OCI-LY7 (cell line): Measurements from ENCODE around the gene TSPAN7. TPM values are rescaled to one million over a fixed set of nuclear protein-coding genes. Genes with fewer than 3 reads are reported as not detected.

Source experiments
- BruUV-seq: library from RNA; stranded (reverse); fragments of 400-500 nt; replicated peaks from 2 replicates; lab custom pipeline; 2021; lab: Mats Ljungman, UMichigan
- CTCF ChIA-PET: fragments of 300-600 bp; sonication (Branson Sonifier 250); formaldehyde crosslinking; loops from one replicate; lab custom pipeline; 2022; ENCODE audit warnings: antibody characterized with exemption; ENCODE audit not compliant: unreplicated experiment; lab: Charles Lee
- POLR2A ChIA-PET: fragments of 300-600 bp; sonication (Branson Sonifier 250); formaldehyde crosslinking; loops from one replicate; lab custom pipeline; 2022; ENCODE audit warnings: antibody characterized with exemption; lab: Charles Lee
- DNase-seq: peaks from one replicate; pipeline ENCODE4 v3.0.0-alpha.2; 2015; ENCODE audit warnings: low spot score
- H2AFZ ChIP-seq: fragments of 200-600 bp; sonication (generic), shearing (Covaris generic); 2 replicates; pipeline ENCODE4 v1.6.1; 2014; ENCODE audit warnings: mild to moderate bottlenecking, antibody characterized with exemption, low read length, moderate library complexity
- H3K27ac ChIP-seq: fragments of 200-600 bp; sonication (generic); 2 replicates; pipeline ENCODE4 v1.5.1; 2014; ENCODE audit warnings: mixed run types, low read depth, mild to moderate bottlenecking, moderate library complexity, low read length, inconsistent platforms; ENCODE audit not compliant: poor library complexity, severe bottlenecking
- H3K36me3 ChIP-seq: fragments of 200-600 bp; sonication (generic); 2 replicates; pipeline ENCODE4 v1.6.1; 2014; ENCODE audit warnings: mild to moderate bottlenecking, antibody characterized with exemption, low read length, moderate library complexity, mixed read lengths; ENCODE audit not compliant: insufficient read depth
- H3K4me1 ChIP-seq: fragments of 200-600 bp; sonication (generic); 2 replicates; pipeline ENCODE4 v1.5.1; 2014; ENCODE audit warnings: mild to moderate bottlenecking, low read length; ENCODE audit not compliant: insufficient read depth, poor library complexity, severe bottlenecking
- H3K4me2 ChIP-seq: fragments of 200-600 bp; sonication (generic); 2 replicates; pipeline ENCODE4 v1.6.1; 2014; ENCODE audit warnings: mild to moderate bottlenecking, low read length
- H3K4me3 ChIP-seq: fragments of 200-600 bp; sonication (generic); 2 replicates; pipeline ENCODE4 v1.5.1; 2014; ENCODE audit warnings: mild to moderate bottlenecking, low read depth, low read length; ENCODE audit not compliant: poor library complexity, severe bottlenecking
- H3K79me2 ChIP-seq: fragments of 200-600 bp; sonication (generic); 2 replicates; pipeline ENCODE4 v1.6.1; 2016; ENCODE audit warnings: low read depth, mild to moderate bottlenecking, low read length, moderate library complexity, mixed read lengths; ENCODE audit not compliant: insufficient read depth
- H3K9me2 ChIP-seq: fragments of 200-600 bp; sonication (generic); 2 replicates; pipeline ENCODE4 v1.6.1; 2016; ENCODE audit warnings: mild to moderate bottlenecking, low read length, mixed read lengths; ENCODE audit not compliant: insufficient read depth
- H3K9me3 ChIP-seq: fragments of 200-600 bp; sonication (generic); 2 replicates; pipeline ENCODE4 v1.6.1; 2014; ENCODE audit warnings: mild to moderate bottlenecking, mixed run types, low read length, mixed read lengths
- H4K20me1 ChIP-seq: fragments of 200-600 bp; sonication (generic); 2 replicates; pipeline ENCODE4 v1.6.1; 2014; ENCODE audit warnings: mild to moderate bottlenecking, antibody characterized with exemption, low read length, moderate library complexity, mixed read lengths; ENCODE audit not compliant: insufficient read depth
- EZH2phosphoT487 ChIP-seq: fragments of 200-600 bp; sonication (generic); IDR thresholded peaks from 2 replicates; pipeline ENCODE4 v1.6.1; 2018; ENCODE audit warnings: low read depth, borderline replicate concordance, mild to moderate bottlenecking, mixed run types, antibody characterized with exemption, low read length, moderate library complexity, mixed read lengths
- intact Hi-C: fragments of 100-400 bp; cut with micrococcal nuclease; formaldehyde crosslinking; loops from one replicate; pipeline ENCODE4 v1.10.0; 2022; ENCODE audit not compliant: unreplicated experiment
- total RNA-seq, 2 experiments: library from RNA; depleted of rRNA in 1 of 2; stranded (reverse); fragments of >200 nt in 1 of 2; shearing (Covaris generic) in 1 of 2; gene quantifications; 2 replicates each; pipeline ENCODE4 v1.2.3, GENCODE V29; 2014 to 2022
- TF ChIP-seq, protein P1 (sequence below): fragments of 200-600 bp; sonication (generic); conservative IDR thresholded peaks from 2 replicates; pipeline ENCODE4 v1.5.1; 2014; ENCODE audit warnings: mild to moderate bottlenecking, antibody characterized with exemption, low read length, moderate library complexity, mixed read lengths

The TSPAN7 gene
- total RNA-seq, 2 experiments from 2014 or later: not detected

DNA sequence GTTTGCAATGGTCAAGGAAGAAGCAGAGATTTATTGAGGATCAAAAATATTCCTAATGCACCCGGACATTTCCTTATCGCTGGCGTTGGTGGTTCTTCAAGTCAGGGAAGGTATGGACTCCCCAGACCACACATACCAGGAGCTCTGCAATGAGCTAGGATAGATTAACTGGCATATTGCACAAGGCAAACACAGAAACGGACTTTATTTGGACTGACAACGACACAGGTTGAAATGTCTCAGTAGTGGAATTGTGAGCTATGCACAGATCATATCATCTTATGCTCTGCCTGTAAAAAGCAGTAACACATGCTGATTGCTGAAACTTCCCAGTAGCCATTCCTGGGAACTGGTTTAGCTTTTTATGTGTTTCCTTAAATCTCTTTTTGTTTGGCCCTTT, 1.7 kb downstream of the TSPAN7 start:
- ChIA-PET POLR2A (no interaction called here), CTCF (no interaction called here)
- no peak for TF ChIP-seq EZH2phosphoT487
- TF ChIP-seq, protein P1, sequence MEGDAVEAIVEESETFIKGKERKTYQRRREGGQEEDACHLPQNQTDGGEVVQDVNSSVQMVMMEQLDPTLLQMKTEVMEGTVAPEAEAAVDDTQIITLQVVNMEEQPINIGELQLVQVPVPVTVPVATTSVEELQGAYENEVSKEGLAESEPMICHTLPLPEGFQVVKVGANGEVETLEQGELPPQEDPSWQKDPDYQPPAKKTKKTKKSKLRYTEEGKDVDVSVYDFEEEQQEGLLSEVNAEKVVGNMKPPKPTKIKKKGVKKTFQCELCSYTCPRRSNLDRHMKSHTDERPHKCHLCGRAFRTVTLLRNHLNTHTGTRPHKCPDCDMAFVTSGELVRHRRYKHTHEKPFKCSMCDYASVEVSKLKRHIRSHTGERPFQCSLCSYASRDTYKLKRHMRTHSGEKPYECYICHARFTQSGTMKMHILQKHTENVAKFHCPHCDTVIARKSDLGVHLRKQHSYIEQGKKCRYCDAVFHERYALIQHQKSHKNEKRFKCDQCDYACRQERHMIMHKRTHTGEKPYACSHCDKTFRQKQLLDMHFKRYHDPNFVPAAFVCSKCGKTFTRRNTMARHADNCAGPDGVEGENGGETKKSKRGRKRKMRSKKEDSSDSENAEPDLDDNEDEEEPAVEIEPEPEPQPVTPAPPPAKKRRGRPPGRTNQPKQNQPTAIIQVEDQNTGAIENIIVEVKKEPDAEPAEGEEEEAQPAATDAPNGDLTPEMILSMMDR: no peak
- H4K20me1 ChIP-seq: no peaks in the 10 kb centered on the region
- no peaks in the 10 kb centered on the region for H3K9me2 ChIP-seq
- no peak overlapping the region for H3K4me3 ChIP-seq
- H3K79me2 ChIP-seq: no peaks in the 10 kb centered on the region
- no peaks in the 10 kb centered on the region for H3K36me3 ChIP-seq
- DNase-seq: no peak
- H3K27ac ChIP-seq: no peak overlapping the region
- no peaks in the 10 kb centered on the region for H3K9me3 ChIP-seq
- H3K4me2 ChIP-seq: no peak overlapping the region
- intact Hi-C loops: no loop called here
- H3K4me1 ChIP-seq: no peaks in the 10 kb centered on the region
- H2AFZ ChIP-seq: no peak overlapping the region
- no TSS peak for BruUV-seq

DNA sequence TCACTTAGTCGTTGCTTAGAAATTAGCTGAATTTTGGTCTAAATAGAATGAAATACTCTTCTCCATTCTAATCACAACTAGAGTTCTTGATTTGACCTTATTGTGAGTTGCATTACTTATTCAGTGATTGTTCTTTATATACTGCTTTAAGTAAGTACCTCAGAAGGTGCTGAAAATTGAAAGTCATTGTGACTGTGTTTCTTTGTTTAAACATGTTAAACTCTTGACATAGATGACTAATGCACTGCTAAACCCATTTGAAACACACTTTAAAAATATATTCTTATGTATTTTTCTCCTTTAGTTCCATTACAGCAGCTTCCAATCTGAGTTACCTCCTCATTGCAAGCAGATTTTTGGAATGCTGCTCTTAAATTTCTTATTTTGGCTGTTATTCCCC, 9.1 kb downstream of the TSPAN7 start:
- no peak overlapping the region for H2AFZ ChIP-seq
- CTCF ChIA-PET: no interaction called here
- intact Hi-C loops: no loop called here
- H4K20me1 ChIP-seq: no peaks in the 10 kb centered on the region
- POLR2A ChIA-PET: no interaction called here
- H3K9me2 ChIP-seq: no peaks in the 10 kb centered on the region
- no peak overlapping the region for H3K27ac ChIP-seq
- no peak for DNase-seq
- no peaks in the 10 kb centered on the region for H3K36me3 ChIP-seq
- H3K4me3 ChIP-seq: no peak overlapping the region
- TF ChIP-seq, protein P1: no peak
- no peak for TF ChIP-seq EZH2phosphoT487
- H3K4me1 ChIP-seq: no peaks in the 10 kb centered on the region
- BruUV-seq: no TSS peak
- no peaks in the 10 kb centered on the region for H3K79me2 ChIP-seq
- H3K4me2 ChIP-seq: no peak overlapping the region
- H3K9me3 ChIP-seq: no peaks in the 10 kb centered on the region

DNA sequence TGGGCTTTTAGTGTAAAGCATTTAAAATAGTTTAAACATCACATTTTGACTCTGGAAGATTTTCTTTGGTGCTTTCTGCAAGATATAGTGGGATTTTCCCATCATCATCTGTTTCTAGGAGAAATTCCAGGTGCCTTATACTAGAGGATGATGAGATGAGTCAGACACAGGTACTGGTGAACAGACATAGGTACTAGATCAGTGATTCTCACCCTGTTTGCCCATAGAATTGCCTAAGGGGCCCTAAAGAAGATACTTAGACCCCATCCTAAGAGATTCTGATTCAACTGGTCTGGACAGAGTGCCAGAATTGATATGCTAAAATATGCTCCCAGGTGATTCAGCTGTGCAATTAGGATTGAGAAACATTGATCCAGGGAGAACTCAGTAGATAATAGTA, 9.7 kb downstream of the TSPAN7 start:
- intact Hi-C loops: no loop called here
- no peaks in the 10 kb centered on the region for H3K9me2 ChIP-seq
- H3K4me2 ChIP-seq: no peak overlapping the region
- DNase-seq: no peak
- no TSS peak for BruUV-seq
- H3K4me3 ChIP-seq: no peak overlapping the region
- no peaks in the 10 kb centered on the region for H4K20me1 ChIP-seq
- no peak for TF ChIP-seq EZH2phosphoT487
- TF ChIP-seq, protein P1: no peak
- H2AFZ ChIP-seq: no peak overlapping the region
- H3K79me2 ChIP-seq: no peaks in the 10 kb centered on the region
- no peak overlapping the region for H3K27ac ChIP-seq
- POLR2A ChIA-PET: no interaction called here
- CTCF ChIA-PET: no interaction called here
- no peaks in the 10 kb centered on the region for H3K4me1 ChIP-seq
- no peaks in the 10 kb centered on the region for H3K36me3 ChIP-seq
- H3K9me3 ChIP-seq: no peaks in the 10 kb centered on the region
